Hepatocyte (in vitro differentiated cells): Measurements from ENCODE around the gene ANAPC5.

Source experiments
- CTCF ChIP-seq: fragments of 200-600 bp; sonication (generic); IDR thresholded peaks from 2 replicates; pipeline ENCODE4 v1.5.1; 2016; ENCODE audit warnings: antibody characterized with exemption, mild to moderate bottlenecking; ENCODE audit not compliant: poor library complexity
- EZH2 ChIP-seq: fragments of 200-600 bp; sonication (generic); IDR thresholded peaks from 2 replicates; pipeline ENCODE4 v1.6.1; 2016; ENCODE audit warnings: antibody characterized with exemption, mild to moderate bottlenecking, borderline replicate concordance
- EZH2phosphoT487 ChIP-seq: fragments of 200-600 bp; sonication (generic); IDR thresholded peaks from one replicate; pipeline ENCODE4 v1.6.1; 2018; ENCODE audit warnings: antibody characterized with exemption, mild to moderate bottlenecking, low read depth, moderate library complexity; ENCODE audit not compliant: unreplicated experiment, severe bottlenecking

- TF ChIP-seq EZH2 (no peak), CTCF (no peak), EZH2phosphoT487 (no peak)
Measured at GRCh38 chr12:121390856-121391255, 38.6 kb upstream of the ANAPC5 start.
